Esophagus squamous epithelium (tissue), 4 donors: Measurements from ENCODE around the gene TFG.

Experiments used
- CTCF ChIP-seq, 6 experiments: fragments of 450-650 bp in 4 of 6; fragments of 200-600 bp in 2 of 6; sonication (generic) in 2 of 6; IDR thresholded peaks; one replicate each; pipeline ENCODE4 v1.5.1; 2016 to 2019; ENCODE audit warnings: antibody characterized with exemption in 6 of 6, mild to moderate bottlenecking in 4 of 6, moderate library complexity in 4 of 6
- POLR2A ChIP-seq, 4 donors: fragments of 450-650 bp; IDR thresholded peaks; one replicate each; pipeline ENCODE4 v1.6.1; 2017; ENCODE audit warnings: antibody characterized with exemption in 4 of 4, mild to moderate bottlenecking in 4 of 4, moderate library complexity in 3 of 4

GRCh38 chr3:100789579-100789978 lies 80.3 kb downstream of the TFG start:
- TF ChIP-seq CTCF (IDR thresholded peaks at IDR 0.05) (no peak), POLR2A (IDR thresholded peaks at IDR 0.05) (no peak)
